ENCODE data around the gene NDUFAF8.

Gene NDUFAF8

DNA sequence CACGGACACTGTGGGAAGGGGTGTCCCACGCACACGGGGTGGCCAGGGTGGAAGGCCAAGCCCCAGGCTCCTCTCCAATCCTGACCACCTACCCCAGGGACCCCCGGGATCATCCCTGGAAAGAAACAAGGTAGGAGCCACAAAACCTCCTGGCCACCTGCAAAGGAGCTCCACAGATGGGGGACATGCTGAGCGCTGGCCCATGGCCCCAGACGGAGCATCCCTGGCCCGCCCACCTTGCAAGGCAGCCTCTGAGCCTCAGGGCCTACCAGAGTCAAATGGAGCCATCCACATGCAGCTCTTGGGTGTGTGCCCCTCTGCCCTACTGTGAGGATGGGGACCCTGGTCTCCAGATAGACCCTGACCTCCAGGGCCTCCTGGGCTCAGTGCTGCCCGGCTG is 39.7 kb downstream of the NDUFAF8 start:
- DNase-seq = no peak

DNA sequence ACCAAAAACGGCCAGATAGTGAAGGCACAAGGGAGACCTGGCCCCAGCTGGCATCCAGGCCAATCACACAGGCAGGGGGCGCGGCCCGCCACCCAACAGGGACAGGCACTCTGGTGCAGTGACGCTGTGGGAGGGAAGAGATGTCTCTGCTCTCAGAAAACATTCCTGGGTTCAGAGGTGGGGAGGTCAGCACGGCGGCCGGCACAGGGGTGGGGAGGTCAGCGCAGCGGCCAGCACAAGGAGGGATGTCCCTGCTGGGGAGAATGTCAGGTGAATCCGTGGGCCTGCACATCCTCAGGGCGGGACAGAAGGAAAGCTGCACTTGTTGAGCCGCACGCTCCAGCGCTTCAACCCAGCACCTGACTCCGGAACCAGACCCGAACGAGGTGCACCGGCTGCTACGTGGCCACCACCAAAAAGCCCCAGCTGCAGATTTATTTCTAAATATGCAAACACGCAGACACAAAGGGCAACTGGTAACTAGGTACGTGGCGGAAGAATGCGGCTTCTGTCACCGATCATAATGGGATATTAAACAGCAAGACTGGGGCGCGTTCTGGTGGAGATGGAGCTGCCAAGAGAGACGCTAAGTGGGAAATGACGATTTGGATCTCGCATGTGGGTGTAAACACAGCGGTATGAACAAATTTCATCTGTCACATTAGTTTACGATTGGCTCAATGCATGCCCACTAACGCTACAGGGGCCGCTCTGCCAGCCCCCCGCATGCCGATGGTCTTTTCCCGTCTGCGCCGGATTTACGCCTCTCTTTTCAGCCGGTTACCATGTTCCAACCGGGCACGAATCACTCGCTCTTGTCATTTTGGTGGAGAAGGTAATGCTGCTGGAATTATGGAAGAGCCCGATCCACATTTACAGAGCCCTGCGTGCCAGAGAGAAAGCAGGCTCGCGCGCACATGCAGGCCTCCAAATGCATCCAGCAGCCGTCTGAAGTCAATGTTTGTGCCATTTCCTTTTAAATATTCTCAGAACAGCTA is 40.5 kb downstream of the NDUFAF8 start:
- DNase-seq = no peak

DNA sequence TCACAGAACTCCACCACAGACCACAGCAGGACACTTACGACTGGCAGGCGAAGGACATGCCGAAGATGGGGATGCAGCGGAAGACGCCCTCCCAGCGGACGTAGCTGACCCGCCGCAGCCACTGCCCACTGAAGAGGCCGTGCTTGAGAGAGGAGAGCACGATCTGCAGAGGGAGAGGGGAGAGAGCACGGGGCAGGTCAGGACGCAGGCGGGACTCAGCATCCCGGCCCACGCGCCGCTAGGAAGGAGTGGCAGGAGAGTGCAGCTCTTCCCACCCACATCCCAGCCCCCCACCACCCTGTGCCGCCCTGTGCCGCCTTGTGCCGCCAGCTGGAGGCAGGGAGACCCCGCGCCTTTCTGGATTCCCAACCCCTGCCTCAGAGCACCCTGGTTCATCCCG is 41.5 kb downstream of the NDUFAF8 start:
- DNase-seq = no peak

DNA sequence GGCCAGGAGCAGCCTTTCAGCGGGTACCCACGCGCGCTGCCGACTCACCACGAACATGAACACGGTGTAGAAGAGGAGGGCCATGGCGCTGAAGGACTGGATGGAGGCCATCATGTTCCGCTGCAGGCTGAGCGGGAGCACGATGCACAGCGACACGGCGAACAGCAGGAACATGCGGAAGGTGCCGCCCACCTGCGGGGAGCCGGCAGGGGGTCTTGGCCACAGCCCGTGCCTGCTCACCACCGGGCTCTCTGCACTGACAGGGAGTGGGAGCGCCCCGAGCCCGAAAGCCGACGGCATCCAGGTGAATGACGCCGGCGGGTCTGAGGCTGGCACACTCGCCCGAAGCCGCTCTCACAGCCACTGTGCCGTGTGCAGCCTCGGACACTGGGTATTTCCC is 43.0 kb downstream of the NDUFAF8 start:
- DNase-seq = no peak

DNA sequence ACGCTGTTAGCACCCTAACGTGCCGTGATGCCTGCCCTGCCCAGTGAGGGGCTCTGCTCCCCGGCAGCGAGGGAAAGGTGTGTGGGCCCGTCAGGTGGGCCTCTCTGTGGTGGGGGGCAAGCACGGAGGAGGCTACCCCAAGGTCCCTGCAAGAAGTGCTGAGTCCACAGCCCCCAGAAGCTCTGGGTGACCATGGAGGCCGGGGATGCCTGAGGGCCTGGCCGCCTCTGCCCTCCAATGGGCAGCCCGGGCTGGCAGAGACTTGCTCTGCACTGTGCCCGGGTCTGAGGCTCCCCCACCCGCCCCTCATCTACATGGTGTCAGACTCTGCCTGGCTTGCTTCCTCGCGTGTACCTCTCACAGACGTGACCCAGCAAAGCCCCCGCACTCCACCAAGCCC is 43.8 kb downstream of the NDUFAF8 start:
- no peak for DNase-seq

DNA sequence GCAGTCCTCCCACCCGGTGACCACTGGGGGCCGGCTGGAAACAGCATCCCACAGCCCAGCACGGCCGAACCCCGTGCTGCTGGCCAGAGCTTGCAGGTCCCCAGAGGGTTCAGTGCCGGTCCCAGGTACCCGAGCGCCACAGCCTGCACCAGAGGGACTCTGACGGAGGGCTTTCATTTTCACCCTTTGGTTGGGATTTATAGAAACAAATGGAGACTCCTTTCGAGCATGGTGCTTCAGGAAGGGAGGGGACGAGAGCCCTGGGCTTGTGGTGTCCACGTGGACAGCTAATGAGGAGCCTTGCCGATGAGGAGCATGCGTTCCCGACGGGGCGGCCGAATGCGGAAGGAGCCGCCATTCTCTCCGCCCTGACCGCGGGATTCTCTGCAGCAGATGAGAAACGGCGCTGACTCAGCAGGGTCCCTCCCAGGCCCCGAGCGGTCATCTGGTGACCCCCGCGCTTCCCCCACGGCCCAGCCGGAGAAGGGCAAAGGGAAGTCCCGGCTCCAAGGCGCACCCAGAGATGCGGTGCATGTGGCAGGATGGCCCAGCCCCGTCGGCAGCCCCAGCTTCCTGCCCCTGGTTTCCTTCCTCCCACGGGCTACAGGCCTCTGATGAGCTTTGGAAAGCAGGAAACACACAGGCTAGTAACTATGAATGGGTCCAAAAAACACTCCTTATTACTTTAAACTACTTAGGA is 46.2 kb downstream of the NDUFAF8 start:
- DNase-seq = no peak

DNA sequence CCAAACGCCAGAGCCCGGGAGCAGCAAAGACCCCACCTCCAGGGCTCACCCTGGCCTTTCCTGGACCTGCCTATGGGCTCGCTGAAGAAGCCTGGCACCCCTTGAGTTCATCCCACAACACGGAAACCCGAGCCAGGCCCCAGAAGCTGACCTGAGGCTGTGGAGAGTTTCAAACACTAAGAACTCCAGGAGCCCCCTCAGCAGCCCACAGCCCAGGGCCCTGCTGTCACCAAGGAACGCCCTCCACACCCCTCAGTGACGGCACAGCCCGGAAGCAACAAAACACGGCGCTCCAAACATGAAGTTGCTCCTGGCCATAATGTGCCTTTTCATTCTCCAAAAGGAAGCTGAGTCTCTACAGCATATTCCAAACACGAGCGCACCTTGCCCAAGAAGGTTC is 46.8 kb downstream of the NDUFAF8 start:
- DNase-seq = no peak

DNA sequence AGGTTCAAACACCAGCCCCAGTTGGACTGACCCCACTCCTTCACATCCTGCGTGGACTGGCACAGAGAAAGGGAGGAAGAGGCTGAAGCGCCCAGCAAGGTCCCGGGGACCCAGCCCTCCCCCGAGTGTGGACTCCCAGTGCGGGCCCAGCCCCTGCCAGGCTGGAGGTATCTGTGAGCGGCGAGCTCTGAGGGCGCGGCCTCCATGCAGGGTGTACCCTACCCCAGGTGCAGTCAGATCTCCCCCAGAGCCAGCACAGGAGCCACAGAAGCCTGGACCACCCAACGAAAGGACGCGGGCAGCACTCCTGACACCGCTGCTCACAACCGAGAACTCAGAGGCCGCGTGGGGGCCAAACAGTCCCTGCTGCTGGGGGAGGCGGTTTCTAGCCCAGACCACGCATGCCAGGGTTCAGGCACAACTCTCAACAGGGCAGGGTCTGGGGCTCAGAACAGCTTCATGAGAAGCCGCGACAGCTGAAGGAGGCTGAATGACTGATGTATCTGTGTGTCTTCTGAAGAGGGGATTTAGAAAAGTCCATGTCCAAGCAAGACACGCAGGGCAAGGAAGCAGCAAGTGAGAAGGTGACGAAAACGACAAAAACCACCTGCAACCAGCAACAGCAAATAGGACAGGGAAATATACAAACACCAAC is 47.5 kb downstream of the NDUFAF8 start:
- no peak for DNase-seq

DNA sequence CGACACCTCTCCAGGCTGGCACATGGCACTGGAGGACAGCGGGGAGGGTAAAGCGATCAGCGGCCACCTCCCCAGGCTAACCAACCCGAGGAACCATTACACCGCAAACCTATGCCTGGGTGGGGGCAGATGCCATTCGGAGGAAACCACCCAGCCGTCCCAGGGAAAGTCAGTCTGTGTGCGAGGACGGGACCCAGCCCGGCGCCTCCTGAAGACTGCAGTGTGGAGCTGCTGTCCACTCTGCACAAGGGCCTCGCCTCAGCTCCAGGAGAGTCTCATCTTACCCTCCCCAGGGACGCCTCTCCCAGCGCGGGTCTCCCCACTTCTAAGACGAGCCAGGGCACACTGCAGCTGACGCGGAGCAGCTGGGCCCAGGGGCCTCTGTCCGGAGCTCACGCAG is 48.0 kb downstream of the NDUFAF8 start:
- DNase-seq = no peak

DNA sequence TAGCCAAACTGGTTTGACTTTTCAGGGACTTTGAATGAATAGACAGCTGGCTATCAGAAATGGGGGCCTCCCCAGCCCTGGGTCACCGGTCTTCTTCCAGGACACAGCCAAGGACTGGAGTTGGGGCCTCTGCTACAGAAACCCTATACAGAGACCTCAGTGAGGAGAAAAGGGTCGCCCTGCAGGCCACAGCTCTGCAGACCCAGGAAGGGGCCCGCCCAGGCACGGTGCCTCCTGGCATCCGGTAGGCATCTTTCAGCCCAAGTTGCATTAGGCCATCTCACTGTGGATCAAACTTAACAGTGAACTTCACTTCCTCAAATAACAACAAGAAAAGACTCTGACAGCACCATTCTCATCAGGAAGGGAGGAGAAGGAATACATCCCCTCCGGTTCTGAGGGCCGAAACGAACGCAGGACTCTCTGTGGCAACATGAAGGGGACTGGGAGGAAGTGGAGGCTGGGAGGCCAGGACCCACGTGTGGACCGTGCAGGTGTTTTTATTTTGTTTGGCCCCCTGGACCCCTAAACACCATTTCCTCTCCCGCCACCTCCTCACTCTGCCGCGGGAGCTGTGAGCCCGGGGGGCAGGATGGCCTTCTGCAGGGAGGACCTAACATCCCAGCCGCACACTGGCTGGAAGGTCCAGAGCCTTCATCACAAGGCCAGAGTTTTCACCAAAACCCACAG is 48.8 kb downstream of the NDUFAF8 start:
- no peak for DNase-seq

DNA sequence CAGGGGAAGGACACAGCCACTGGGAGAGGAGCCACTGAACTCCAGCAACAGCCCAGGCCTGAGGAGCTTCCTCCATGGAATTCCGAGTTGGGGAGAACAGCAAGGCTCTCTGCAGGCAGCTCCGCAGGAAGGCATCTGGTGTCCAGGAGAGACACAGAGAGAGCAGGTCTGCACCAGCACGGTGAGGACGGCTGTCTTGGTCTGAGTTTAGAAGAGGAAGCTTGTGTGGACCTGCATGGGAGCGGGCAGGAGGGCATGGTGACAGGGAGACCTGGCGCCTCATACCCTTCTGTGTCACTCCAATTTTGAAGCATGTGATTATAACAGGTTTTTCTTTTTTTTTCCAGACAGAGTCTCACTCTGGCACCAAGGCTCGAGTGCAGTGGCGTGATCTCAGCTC is 49.6 kb downstream of the NDUFAF8 start:
- DNase-seq = no peak

DNA sequence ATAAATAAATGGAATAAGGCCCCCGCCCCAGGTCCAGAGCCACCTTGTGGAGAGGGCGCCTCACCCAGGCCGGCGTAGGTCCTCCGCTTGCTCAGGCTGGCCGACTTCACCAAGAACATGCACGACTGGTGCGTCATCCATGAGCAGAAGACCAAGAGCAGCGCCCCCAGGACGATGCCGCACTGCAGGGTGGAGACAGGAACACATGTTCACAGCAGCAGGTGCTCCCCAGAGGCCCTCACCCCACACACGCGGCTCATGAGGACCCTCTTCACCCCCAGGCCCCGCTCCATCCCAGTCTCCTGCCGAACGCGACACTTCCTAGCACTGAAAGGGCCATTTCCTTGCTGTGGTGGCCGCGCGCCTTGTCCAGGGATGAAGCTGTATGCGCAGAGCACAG is 50.5 kb downstream of the NDUFAF8 start:
- no peak for DNase-seq

DNA sequence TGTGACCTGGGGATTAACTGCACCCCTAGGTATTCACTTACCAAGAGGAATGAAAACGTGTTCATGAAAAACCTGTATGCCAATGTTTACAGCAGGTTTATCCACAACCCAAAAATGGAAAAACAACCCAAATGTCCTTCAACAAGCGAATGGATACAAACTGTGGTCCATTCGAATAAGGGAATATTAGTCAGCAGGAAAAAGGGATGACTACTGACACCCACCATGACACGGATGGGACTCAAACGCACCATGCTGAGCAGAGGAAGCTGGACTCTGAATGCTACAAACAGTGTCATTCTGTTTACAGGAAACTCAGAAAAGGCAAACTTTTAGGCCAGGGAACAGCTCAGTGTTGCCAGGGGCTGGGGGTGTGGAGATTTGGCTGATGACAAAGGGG is 51.1 kb downstream of the NDUFAF8 start:
- DNase-seq = no peak

Measured in NCI-H2081 treated with DMSO at 0.1 percent for 48 hours (cell line).